ENCODE data around the gene KMT2B.

The KMT2B gene

GRCh38 chr19:35744430-35745327, 26.9 kb downstream of the KMT2B start:
- FAIRE-seq: peak; percentile 82

- FAIRE-seq: peak; percentile 98
These were observed 27.7 kb downstream of the KMT2B start, which contains the start of the genes PSENEN and U2AF1L4 for GRCh38 chr19:35745328-35746086. Gene PSENEN, plus strand, starts transcription at chr19:35745651. Its CDS starts 280 bp downstream, at chr19:35745931. Gene U2AF1L4, minus strand, starts transcription at chr19:35745418. Its CDS starts 27 bp downstream, at chr19:35745391.

GRCh38 chr19:35746087-35746462, 28.3 kb downstream of the KMT2B start:
- no peak for FAIRE-seq

DNA sequence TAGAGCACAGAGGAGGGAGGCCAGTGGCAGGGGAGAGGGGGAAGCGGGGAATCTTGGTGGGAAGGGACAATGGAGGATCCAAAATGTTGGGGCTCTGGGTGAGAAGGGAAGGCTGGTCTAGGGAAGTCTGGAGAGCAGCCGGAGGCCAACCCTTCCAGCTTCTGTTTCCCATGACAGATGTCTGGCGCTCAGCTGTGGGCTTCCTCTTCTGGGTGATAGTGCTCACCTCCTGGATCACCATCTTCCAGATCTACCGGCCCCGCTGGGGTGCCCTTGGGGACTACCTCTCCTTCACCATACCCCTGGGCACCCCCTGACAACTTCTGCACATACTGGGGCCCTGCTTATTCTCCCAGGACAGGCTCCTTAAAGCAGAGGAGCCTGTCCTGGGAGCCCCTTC, 28.7 kb downstream of the KMT2B start:
- no peak for FAIRE-seq

DNA sequence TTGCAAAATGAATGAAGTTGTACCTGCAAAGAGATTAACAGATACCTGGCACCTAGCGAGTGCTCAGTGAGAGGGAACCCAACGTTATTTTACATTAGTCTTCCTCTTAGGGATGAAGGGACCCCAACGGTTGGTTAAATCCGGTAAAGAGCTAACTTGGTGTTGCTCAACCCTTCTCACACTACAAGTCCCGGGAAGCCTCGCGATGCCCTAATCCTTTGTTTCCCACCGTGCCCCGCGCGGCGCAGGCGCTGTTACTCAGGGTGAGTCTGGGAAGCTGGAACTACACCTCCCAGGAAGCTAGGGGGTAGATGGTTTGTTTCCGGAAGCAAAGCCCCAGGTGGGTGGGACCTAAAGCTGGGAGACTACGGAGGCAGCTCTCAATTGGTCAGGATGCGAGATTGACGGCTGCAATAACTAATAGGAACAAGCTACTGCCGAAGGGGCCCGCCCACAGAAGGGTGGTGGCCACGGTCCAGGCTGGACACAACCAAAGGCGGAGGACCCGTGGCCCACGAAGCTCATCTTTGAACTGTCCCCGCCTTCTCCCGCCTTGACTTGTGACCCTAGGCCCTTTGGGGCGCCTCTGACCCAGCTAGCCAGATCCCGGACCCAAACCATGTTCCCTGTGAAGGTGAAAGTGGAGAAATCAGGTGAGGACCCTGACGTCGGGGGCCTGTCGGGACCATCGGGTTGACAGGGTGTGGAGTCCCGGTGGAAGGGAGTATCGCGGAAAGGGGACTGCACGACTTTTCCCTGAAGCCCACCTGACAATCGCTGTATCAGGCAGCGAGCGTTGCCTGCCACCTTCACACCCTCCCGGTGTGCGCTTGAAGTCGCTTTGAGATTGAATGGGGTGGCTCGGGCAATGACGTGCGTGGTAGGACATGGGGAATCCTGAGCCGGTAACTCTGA, 30.6 kb downstream of the KMT2B start, which contains the start of gene LIN37:
TSS of gene LIN37 (plus strand) at position 471 of the 915 bp plus-strand sequence. CDS start at position 620, 149 bp downstream.
- peak; percentile 97 for FAIRE-seq

GRCh38 chr19:35750167-35750566, 32.4 kb downstream of the KMT2B start:
- no peak for FAIRE-seq

GRCh38 chr19:35751839-35752745, 34.3 kb downstream of the KMT2B start:
- no peak for FAIRE-seq

GRCh38 chr19:35752746-35753350, 35.0 kb downstream of the KMT2B start:
- FAIRE-seq: no peak

- FAIRE-seq: no peak
These were observed 36.0 kb downstream of the KMT2B start for GRCh38 chr19:35753634-35754369.

GRCh38 chr19:35754370-35755130, 36.7 kb downstream of the KMT2B start:
- no peak for FAIRE-seq

DNA sequence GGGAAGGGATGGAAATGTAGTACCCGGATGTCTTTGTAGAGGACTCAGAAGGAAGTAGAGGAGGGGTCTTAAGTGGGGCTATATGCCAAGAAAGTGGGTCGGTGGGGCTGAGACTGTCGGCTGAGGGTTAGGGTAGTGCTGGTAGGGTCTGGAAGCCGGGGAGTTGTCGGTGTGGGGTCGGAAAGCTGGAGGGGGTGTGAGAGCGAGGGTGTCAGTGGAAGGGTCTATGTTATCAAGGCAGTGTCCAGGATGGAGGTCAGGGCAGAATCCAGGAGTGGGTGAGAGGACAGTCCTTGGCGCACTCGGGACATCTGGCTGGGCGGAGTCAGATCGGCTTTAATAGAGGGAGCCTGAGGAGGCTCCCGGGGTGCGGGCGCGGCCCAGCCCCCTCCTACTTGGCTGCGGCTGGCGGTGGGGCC, 37.3 kb downstream of the KMT2B start:
- no peak for FAIRE-seq

- FAIRE-seq: no peak
These were observed 38.0 kb downstream of the KMT2B start for GRCh38 chr19:35755550-35756376.

DNA sequence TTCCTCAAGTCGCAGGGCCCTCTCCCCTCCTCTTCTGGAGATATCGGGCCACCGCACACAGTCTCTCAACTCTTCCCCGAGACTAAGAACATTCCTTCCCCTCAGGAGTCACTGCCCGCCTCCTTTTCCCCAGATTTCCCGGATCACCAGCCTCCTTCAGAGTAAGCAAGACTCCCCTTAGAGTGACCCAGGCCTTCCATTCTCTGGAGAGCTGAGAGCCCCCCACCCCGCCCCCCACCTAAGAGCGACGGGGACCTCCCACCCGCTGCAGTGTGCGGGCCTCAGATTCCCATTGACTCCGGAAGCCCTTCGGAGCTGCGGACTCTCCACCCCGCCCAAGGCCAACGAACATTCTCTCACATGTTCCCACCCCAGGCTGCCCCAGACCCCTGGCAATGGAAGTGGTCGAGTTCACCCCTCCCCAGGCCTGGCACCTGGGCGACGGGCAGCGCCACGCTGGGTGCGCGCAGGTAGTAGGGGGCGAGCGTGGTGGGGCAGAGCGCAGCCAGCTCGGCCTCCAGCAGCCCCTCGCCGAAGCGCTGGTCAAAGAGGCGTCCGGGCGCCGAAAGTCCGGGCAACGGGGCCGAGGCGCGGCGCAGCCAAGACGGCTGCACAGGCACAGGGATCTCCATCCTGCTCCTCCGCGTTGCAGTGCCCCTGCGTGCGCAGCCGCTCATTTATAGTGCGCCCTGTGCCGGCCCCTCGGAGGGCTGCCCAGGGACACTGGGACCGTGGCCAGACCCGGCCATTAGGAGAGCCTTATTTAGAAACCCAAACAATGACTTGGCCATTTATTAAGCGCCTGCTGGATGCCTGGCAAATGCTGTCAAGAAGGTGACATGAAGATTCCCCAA, 38.8 kb downstream of the KMT2B start, which contains the start of gene HSPB6:
TSS of gene HSPB6 (minus strand) at position 653 of the 854 bp plus-strand sequence. CDS start at position 632, 21 bp downstream.
- no peak for FAIRE-seq

DNA sequence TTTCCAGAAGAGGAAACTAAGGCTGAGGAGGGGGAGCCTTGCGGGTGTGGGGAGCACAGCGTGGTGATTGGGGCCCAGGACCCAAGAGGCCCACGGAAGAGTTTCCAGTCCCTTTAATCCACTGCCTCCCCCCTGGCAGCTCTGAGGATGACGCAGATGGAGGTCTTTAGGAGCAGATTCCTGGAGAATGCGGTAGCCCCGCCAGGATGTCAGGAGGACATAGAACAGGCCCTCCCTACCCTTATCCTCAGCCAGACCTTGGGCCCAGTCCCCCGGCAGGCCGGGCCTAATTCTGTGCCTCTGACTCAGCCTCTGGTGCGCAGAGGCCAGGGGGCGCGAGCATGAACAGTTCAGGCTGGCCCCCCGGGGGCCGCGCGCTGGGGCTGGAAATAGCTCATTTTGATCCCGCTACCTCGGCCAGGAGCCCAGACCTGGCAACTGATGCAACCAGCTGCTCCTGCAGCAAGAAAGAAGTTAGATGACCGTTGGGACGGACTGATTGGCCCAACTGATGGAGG, 39.5 kb downstream of the KMT2B start:
- no peak for FAIRE-seq

GRCh38 chr19:35757749-35758608, 40.2 kb downstream of the KMT2B start, which contains the start of gene PROSER3:
Gene PROSER3, plus strand, starts transcription at chr19:35758176. Its CDS starts 40 bp downstream, at chr19:35758216.
- peak; percentile 99 for FAIRE-seq

DNA sequence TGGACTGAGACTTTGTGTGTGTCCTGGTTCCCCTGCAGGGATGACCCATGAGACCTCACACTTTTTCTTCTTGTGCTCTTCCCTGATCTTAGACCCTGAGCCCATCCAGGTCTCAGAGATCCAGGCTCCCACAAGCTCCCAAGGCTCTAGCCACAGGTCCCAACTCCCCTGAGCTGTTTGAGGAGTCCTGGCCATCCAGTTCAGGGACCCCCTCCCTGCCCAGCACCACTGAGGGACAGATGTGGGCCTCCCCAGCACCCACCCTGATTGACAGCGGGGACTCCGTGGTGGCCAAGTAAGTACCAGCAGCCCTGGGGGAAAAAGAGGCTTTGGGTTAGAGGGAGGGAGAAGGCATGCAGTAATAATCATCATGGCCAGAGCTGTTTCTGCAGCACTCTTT, 41.9 kb downstream of the KMT2B start:
- no peak for FAIRE-seq

Data from A204.1 (cell line).